Trophoblast cell (in vitro differentiated cells and primary cell): Measurements from ENCODE around the gene MACROD2.

Experiments
- DNase-seq, 2 donors: peaks; one replicate each; pipeline ENCODE4 v3.0.0-alpha.2; 2016
- H2AFZ ChIP-seq: 2 replicates; pipeline ENCODE4 v1.6.1; 2013; ENCODE audit warnings: low read length, moderate library complexity, mild to moderate bottlenecking; ENCODE audit not compliant: insufficient read depth, poor library complexity
- H2AK5ac ChIP-seq: 2 replicates; pipeline ENCODE4 v1.6.1; 2013; ENCODE audit warnings: mild to moderate bottlenecking, low read length
- H2BK120ac ChIP-seq: 2 replicates; pipeline ENCODE4 v1.6.1; 2013; ENCODE audit warnings: low read length, mild to moderate bottlenecking, moderate library complexity; ENCODE audit not compliant: insufficient read depth, poor library complexity
- H2BK12ac ChIP-seq: 2 replicates; pipeline ENCODE4 v1.6.1; 2013; ENCODE audit warnings: mild to moderate bottlenecking, low read length, moderate library complexity
- H2BK5ac ChIP-seq: 2 replicates; pipeline ENCODE4 v1.6.1; 2013; ENCODE audit warnings: low read length, low read depth, moderate library complexity, mild to moderate bottlenecking; ENCODE audit not compliant: poor library complexity
- H3K14ac ChIP-seq: 2 replicates; pipeline ENCODE4 v1.6.1; 2013; ENCODE audit warnings: mild to moderate bottlenecking, low read length
- H3K18ac ChIP-seq: 2 replicates; pipeline ENCODE4 v1.6.1; 2013; ENCODE audit warnings: mild to moderate bottlenecking, low read length
- H3K23ac ChIP-seq: 2 replicates; pipeline ENCODE4 v1.6.1; 2013; ENCODE audit warnings: low read length
- H3K27ac ChIP-seq: 2 replicates; pipeline ENCODE4 v1.5.1; 2013; ENCODE audit warnings: low read depth, mild to moderate bottlenecking, inconsistent platforms, low read length, moderate library complexity
- H3K27me3 ChIP-seq: 2 replicates; pipeline ENCODE4 v1.6.1; 2013; ENCODE audit warnings: inconsistent platforms, mild to moderate bottlenecking, low read length, moderate library complexity; ENCODE audit not compliant: insufficient read depth
- H3K36me3 ChIP-seq, 2 experiments: 1 replicate in 1 of 2; 2 replicates in 1 of 2; pipeline ENCODE4 v1.6.1; 2013; ENCODE audit warnings: low read length in 2 of 2, mild to moderate bottlenecking in 2 of 2, moderate library complexity in 1 of 2; ENCODE audit not compliant: insufficient read depth in 2 of 2, control insufficient read depth in 1 of 2
- H3K4ac ChIP-seq: 2 replicates; pipeline ENCODE4 v1.6.1; 2013; ENCODE audit warnings: low read depth, mild to moderate bottlenecking, low read length, moderate library complexity
- H3K4me1 ChIP-seq, 2 experiments: 1 replicate in 1 of 2; 2 replicates in 1 of 2; pipeline ENCODE4 v1.6.1; 2013; ENCODE audit warnings: low read length in 2 of 2, mild to moderate bottlenecking in 2 of 2, moderate library complexity in 1 of 2; ENCODE audit not compliant: insufficient read depth in 2 of 2, control insufficient read depth in 1 of 2
- H3K4me2 ChIP-seq: 2 replicates; pipeline ENCODE4 v1.6.1; 2013; ENCODE audit warnings: inconsistent platforms, mild to moderate bottlenecking, low read length, moderate library complexity
- H3K4me3 ChIP-seq: 2 replicates; pipeline ENCODE4 v1.5.1; 2013; ENCODE audit warnings: mild to moderate bottlenecking, low read depth, low read length, inconsistent platforms
- H3K79me1 ChIP-seq: one replicate; pipeline ENCODE4 v1.6.1; 2013; ENCODE audit warnings: low read length
- H3K79me2 ChIP-seq: 2 replicates; pipeline ENCODE4 v1.6.1; 2013; ENCODE audit warnings: low read length, mild to moderate bottlenecking; ENCODE audit not compliant: control insufficient read depth, insufficient read depth, poor library complexity
- H3K9ac ChIP-seq: 2 replicates; pipeline ENCODE4 v1.6.1; 2013; ENCODE audit warnings: mild to moderate bottlenecking, low read length
- H3K9me3 ChIP-seq: 2 replicates; pipeline ENCODE4 v1.6.1; 2013; ENCODE audit warnings: low read depth, mild to moderate bottlenecking, control low read depth, inconsistent platforms, low read length; ENCODE audit not compliant: insufficient read depth
- H4K12ac ChIP-seq: 2 replicates; pipeline ENCODE4 v1.6.1; 2013; ENCODE audit warnings: low read depth, mild to moderate bottlenecking, low read length, moderate library complexity
- H4K8ac ChIP-seq: 2 replicates; pipeline ENCODE4 v1.6.1; 2013; ENCODE audit warnings: low read depth, mild to moderate bottlenecking, low read length, moderate library complexity
- H4K91ac ChIP-seq: one replicate; pipeline ENCODE4 v1.6.1; 2013; ENCODE audit warnings: low read depth, mild to moderate bottlenecking, low read length, moderate library complexity
- WGBS: extraction: QIAGEN DNeasy Blood & Tissue Kit; methylation state at CpG from one replicate; pipeline ENCODE4 v1.1.7; 2013; ENCODE audit warnings: missing lambda C conversion rate; ENCODE audit not compliant: insufficient read length, insufficient coverage; ENCODE audit errors: extremely low coverage; 5-methylcytosine and 5-hydroxymethylcytosine counted together

Gene MACROD2

DNA sequence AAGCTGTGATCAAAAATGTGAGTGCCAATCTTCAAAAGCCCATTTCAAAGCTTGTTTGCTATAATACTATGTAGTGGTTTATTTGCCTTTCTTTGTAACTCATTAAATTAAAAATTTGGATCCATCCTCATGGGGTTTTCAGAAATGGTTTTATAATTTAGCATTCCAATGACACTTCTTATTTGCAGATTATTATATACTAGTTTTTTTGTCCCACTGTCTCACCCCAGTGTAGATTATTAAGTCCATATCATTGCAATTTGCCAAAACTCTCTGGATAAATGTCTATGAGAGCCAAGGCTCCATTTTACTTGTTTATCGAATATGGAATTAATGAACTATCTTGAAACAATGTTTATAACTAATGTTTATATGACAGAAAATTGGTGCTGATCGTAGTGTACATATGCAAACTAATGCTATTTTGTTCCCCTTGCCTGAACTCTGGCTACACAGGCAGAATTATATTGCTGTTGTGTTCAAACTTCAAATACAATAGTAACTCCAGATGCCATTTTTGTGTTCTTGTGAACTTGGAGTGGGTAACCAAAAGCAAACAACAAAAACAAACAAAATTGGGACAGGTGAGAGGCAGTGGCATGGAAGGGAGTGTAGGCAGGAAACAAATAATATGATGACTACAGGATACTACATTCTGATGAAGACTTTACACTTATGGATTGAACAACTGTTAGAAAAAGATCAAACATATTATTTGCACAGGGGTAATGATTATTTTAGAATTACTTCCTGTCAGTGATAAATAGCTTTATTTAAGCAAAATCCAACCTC, 649.2 kb downstream of the MACROD2 start:
- Histone ChIP-seq H4K8ac (no peak overlapping the region), H3K14ac (no peak overlapping the region), H4K12ac (no peak overlapping the region), H3K79me1 (no peaks in the 10 kb centered on the region), H3K9ac (no peak overlapping the region), H3K4me3 (no peak overlapping the region), H3K4me1 (no peaks in the 10 kb centered on the region), H2AK5ac (no peak overlapping the region), H3K36me3 (no peaks in the 10 kb centered on the region), H3K27ac (no peak overlapping the region), H2BK12ac (no peak overlapping the region), H3K79me2 (no peaks in the 10 kb centered on the region), H2BK5ac (no peak overlapping the region), H3K27me3 (no peaks in the 10 kb centered on the region), H3K9me3 (no peaks in the 10 kb centered on the region), H3K18ac (no peak overlapping the region), H3K23ac (no peak overlapping the region), H3K4ac (no peak overlapping the region), H2BK120ac (no peak overlapping the region), H3K4me2 (no peak overlapping the region), H2AFZ (no peak overlapping the region), H4K91ac (no peak overlapping the region)
- DNase-seq = no peak
- no CpG with 5 or more reads among the region's 2 CpGs for WGBS

- Histone ChIP-seq H2AK5ac (no peak overlapping the region), H3K9ac (no peak overlapping the region), H2BK12ac (no peak overlapping the region), H3K4ac (no peak overlapping the region), H3K23ac (no peak overlapping the region), H4K8ac (no peak overlapping the region), H3K27me3 (no peaks in the 10 kb centered on the region), H3K27ac (no peak overlapping the region), H3K4me1 (no peaks in the 10 kb centered on the region), H3K18ac (no peak overlapping the region), H3K4me2 (no peak overlapping the region), H3K79me1 (no peaks in the 10 kb centered on the region), H3K14ac (no peak overlapping the region), H3K9me3 (no peaks in the 10 kb centered on the region), H4K12ac (no peak overlapping the region), H3K36me3 (no peaks in the 10 kb centered on the region), H2BK120ac (no peak overlapping the region), H2AFZ (no peak overlapping the region), H2BK5ac (no peak overlapping the region), H3K79me2 (no peaks in the 10 kb centered on the region), H3K4me3 (no peak overlapping the region), H4K91ac (no peak overlapping the region)
- no peak for DNase-seq
- WGBS = no CpG with 5 or more reads among the region's 1 CpG
These were observed 651.7 kb downstream of the MACROD2 start for GRCh38 chr20:14647016-14647415.

GRCh38 chr20:14649662-14650061, 654.3 kb downstream of the MACROD2 start:
- H3K23ac ChIP-seq = no peak overlapping the region
- no peak overlapping the region for H2BK120ac ChIP-seq
- H3K14ac ChIP-seq = no peak overlapping the region
- H4K8ac ChIP-seq = no peak overlapping the region
- no peak overlapping the region for H3K9ac ChIP-seq
- H3K4ac ChIP-seq = no peak overlapping the region
- no peak overlapping the region for H2AFZ ChIP-seq
- H3K79me1 ChIP-seq = no peaks in the 10 kb centered on the region
- H4K12ac ChIP-seq = no peak overlapping the region
- H3K27me3 ChIP-seq = no peaks in the 10 kb centered on the region
- no peaks in the 10 kb centered on the region for H3K4me1 ChIP-seq
- no peak overlapping the region for H3K4me3 ChIP-seq
- H4K91ac ChIP-seq = no peak overlapping the region
- no peak overlapping the region for H3K18ac ChIP-seq
- H3K36me3 ChIP-seq = no peaks in the 10 kb centered on the region
- no CpG with 5 or more reads among the region's 1 CpG for WGBS
- no peak overlapping the region for H2BK12ac ChIP-seq
- no peaks in the 10 kb centered on the region for H3K9me3 ChIP-seq
- H3K4me2 ChIP-seq = no peak overlapping the region
- no peak for DNase-seq
- H2BK5ac ChIP-seq = no peak overlapping the region
- H3K27ac ChIP-seq = no peak overlapping the region
- no peaks in the 10 kb centered on the region for H3K79me2 ChIP-seq
- H2AK5ac ChIP-seq = no peak overlapping the region

DNA sequence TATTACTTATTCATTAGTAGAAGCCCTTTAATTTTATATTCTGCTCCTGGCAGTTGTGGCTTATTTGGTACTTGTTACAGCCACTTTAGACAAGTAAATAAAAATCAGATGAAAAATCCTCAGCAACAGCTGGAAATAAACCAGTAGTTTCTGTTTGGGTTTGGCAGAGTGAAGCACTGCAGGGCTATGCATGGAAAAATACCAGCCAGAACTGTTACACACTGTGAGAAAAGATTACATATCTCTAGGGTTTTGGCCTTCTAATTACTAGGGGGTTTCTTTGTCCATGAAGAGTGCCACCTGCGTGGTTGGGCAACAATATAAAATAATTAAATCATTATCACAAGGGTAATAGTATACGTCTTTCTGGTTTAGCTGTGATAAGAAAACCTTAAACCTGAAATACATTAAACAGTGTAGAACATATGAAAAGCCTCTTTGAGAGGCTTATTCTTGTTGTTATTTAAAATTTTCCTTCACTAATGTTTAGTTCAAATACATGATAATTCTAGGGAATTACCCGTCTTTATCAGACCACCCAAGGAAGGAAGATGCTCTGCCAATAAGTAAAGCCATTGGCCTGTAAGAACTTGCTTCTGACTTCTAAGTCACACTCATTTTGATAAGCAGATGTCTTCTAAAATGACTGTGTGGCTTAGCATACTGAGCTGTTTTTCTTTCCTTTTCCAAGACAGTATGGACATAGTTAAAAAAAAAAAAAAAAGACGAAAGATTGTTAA, 662.1 kb downstream of the MACROD2 start:
- Histone ChIP-seq H3K4me3 (no peak overlapping the region), H3K36me3 (no peaks in the 10 kb centered on the region)

More for the DNA sequence above, 662.1 kb downstream of the MACROD2 start:
- WGBS = no CpG with 5 or more reads among the region's 4 CpGs
- H2BK12ac ChIP-seq = no peak overlapping the region
- DNase-seq = no peak
- no peak overlapping the region for H3K18ac ChIP-seq
- H2AK5ac ChIP-seq = no peak overlapping the region
- no peak overlapping the region for H4K8ac ChIP-seq
- H2BK120ac ChIP-seq = no peak overlapping the region
- H3K4me1 ChIP-seq = no peaks in the 10 kb centered on the region
- no peaks in the 10 kb centered on the region for H3K27me3 ChIP-seq
- no peaks in the 10 kb centered on the region for H3K79me1 ChIP-seq
- no peaks in the 10 kb centered on the region for H3K9me3 ChIP-seq
- H2BK5ac ChIP-seq = no peak overlapping the region
- no peak overlapping the region for H3K23ac ChIP-seq
- H3K4me2 ChIP-seq = no peak overlapping the region
- no peak overlapping the region for H3K9ac ChIP-seq
- no peaks in the 10 kb centered on the region for H3K79me2 ChIP-seq
- no peak overlapping the region for H3K27ac ChIP-seq
- no peak overlapping the region for H4K12ac ChIP-seq
- H3K4ac ChIP-seq = no peak overlapping the region
- H3K14ac ChIP-seq = no peak overlapping the region
- no peak overlapping the region for H4K91ac ChIP-seq
- H2AFZ ChIP-seq = no peak overlapping the region
